HG03354 (cell line): ENCODE measurements around the gene ATG13.

Experiments
- ATAC-seq: cut with Tn5 transposase; IDR thresholded peaks from one replicate; pipeline ENCODE4 v1.9.1; 2021; ENCODE audit warnings: mild to moderate bottlenecking; ENCODE audit not compliant: unreplicated experiment, poor library complexity, severe bottlenecking

Gene ATG13

GRCh38 chr11:46671958-46672315 lies 54.6 kb downstream of the ATG13 start:
- ATAC-seq, result no peak

GRCh38 chr11:46672381-46672839 lies 55.1 kb downstream of the ATG13 start:
- no peak for ATAC-seq

GRCh38 chr11:46673713-46674462 lies 56.5 kb downstream of the ATG13 start:
- no peak for ATAC-seq

GRCh38 chr11:46674463-46675287 lies 57.3 kb downstream of the ATG13 start:
- ATAC-seq, result no peak

GRCh38 chr11:46675288-46675851 lies 58.0 kb downstream of the ATG13 start:
- ATAC-seq, result no peak

GRCh38 chr11:46675949-46676348 lies 58.6 kb downstream of the ATG13 start:
- no peak for ATAC-seq

- ATAC-seq, result no peak
Observed at GRCh38 chr11:46676436-46677158, 59.2 kb downstream of the ATG13 start.

GRCh38 chr11:46677169-46677568 lies 59.8 kb downstream of the ATG13 start:
- ATAC-seq, result no peak

- ATAC-seq, result no peak
Observed at GRCh38 chr11:46677991-46678740, 60.8 kb downstream of the ATG13 start.

- no peak for ATAC-seq
Observed at GRCh38 chr11:46678741-46679130, 61.4 kb downstream of the ATG13 start.

- ATAC-seq, result no peak
Observed at GRCh38 chr11:46679241-46680163, 62.1 kb downstream of the ATG13 start.

- no peak for ATAC-seq
Observed at GRCh38 chr11:46680164-46680760, 62.9 kb downstream of the ATG13 start.

GRCh38 chr11:46680815-46681214 lies 63.5 kb downstream of the ATG13 start:
- no peak for ATAC-seq

- no peak for ATAC-seq
Observed at GRCh38 chr11:46681814-46682213, 64.5 kb downstream of the ATG13 start.

- ATAC-seq, result no peak
Observed at GRCh38 chr11:46682773-46683752, 65.7 kb downstream of the ATG13 start.

GRCh38 chr11:46684367-46684766 lies 67.0 kb downstream of the ATG13 start:
- no peak for ATAC-seq
